ENCODE measurements around the gene PLEK. TPM values are rescaled to one million over a fixed set of nuclear protein-coding genes. Genes with fewer than 3 reads are reported as not detected.
A peak's percentile ranks its signal among the peaks of the same experiment; 100 is the strongest.

PLEK gene
- polyA plus RNA-seq, 5 donors, result 9.5 to 14.0 (median 11.2) TPM

DNA sequence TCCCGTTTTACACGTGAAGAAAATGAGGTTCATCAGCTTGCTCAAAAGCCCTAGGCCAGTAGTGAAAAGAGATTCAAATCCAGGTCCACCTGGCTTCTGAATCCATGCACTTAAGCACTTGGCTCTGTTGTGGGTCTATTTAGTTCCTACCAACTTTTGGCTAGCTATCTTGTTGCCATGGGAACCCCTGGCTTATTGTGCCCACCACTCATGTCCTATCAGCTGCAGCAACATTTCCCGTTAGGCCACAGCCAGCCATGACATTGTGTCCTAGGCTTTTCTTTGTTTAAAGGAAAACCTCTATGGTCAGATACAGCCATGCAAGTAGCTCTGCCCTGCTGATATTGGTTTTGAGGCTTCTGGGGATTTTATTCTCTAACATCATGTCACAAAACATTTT lies 49.8 kb downstream of the PLEK start:
- DNase-seq, result no peak

DNA sequence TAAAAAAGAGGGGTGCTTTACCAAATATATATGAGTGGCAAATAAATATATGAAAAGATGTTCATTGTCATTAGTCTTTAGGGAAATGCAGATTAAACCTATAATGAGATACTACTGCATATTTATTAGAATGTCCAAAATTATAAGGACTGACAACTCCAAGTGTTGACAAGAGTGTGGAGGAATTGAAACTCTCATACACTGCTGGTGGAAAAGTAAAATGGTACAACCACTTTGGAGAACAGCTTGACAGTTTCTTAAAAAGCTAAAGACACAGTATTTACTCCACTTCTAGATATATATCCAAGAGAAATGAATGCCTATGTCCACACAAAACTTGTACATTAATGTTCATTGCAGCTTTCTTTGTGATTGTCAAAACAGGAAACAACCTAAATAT lies 50.4 kb downstream of the PLEK start:
- no peak for DNase-seq

DNA sequence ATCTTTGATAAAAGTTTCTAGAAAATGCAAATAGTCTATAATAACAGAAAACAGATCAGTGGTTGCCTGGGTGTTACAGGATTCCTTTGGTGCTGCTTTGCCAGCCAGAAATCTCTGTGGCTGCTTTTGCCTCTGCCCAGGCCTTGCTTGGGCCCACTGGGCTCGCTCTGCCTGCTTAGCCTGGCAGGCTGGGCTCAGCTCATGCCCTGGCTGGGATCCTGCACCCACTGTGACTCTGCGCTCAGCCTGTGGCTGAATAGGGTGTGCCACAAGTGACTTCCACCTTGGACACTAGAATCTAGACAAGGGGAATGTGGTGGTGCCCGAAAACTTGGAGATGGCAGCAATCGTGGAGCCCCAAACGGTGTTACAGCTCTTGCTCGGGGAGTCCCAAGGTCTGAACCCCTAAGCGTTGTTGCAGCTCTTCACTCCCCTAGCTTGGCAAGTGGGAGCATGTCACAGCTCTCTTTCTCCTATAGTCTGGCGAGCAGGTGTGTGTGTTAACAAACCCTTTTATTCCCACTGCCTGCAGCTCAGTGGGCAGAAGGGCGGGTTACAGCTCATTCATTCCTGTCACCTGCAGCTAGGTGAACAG lies 51.1 kb downstream of the PLEK start:
- no peak for DNase-seq

DNA sequence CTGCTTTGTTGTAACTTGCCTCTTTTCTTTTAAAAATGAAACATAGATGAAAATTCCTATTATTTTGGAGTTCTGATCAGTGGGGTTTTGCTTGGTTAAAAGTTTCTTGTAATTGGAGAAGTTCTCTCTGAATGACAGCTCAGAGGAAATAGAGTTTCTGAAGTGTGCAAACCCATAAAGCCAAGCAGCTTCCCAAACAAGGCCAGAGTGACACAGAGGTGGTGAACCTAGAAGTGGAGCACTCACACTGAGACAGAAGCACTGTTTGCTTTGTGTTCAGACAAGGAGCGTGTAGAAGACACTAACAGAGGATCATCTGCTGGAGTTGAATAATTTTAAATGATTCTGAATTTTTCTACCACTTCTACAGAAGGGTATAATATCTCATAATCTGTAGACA lies 52.8 kb downstream of the PLEK start:
- DNase-seq, result no peak

DNA sequence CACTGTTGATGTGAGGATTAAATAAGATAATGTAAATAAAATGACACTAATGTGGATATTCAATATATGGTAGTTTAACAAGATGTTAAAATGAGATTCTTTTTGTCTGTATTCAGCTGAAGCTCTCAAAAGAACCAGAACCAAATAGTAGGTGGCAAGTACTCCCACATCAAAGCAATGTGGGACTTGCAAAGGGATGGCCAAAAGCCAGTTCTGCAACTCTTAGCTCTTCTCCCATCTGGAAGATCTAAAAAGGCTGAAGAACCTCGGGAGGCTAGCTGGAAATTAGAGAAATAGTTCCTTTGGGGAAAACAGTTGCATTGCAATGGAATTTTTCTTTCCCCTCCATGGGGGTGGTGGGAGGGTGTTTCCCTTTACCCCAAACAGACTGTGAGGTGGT lies 53.3 kb downstream of the PLEK start:
- no peak for DNase-seq

DNA sequence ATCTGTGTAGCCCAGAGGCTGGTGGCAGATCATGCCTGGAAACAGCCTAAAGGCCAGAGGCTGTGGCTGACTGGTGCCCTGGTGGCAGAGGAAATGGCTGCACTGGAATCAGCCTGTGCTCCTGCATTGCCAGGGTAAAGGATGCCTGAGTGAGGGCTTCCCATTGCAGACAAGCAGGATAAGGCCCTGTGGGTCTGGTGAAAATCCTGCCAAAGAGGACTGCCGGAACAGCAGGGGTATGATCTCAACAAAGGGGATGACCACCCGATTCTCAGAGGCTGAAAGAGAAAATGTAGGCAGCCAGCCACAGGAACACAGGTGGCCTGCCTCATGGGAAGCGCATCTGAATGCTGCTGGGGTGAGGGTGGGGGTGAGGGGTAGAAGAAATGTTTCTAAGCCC lies 53.8 kb downstream of the PLEK start:
- no peak for DNase-seq

DNA sequence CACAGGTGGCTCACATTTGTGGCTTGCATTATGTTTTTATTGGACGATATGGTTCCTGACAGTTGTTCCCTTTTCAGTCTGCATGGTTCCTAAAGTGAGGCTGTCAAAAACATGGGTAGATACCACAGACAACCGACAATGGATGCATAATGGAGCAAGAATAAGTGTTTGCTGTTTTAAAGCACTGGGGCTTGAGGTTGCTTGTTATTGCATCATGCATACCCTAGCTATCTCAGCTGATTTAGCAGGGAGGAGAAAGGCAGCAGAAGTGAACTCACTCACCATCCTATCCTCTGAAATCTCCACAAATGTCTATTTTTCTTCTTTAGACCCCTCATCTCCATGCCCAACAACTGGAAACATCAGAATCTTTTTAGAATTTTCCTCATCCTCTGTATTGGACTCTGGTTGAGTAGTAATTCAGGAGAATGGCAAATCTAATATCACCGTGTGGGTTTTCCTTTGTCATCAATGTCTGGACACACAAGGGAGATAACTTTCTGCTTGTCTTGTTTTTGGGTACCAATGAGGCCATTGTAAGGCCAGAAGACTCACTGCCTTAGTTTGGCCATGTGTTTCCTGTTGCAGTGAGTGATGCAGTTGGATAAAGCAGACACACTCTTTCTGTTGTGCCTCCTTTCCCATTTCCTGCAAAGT lies 55.3 kb downstream of the PLEK start:
- DNase-seq, result no peak

DNA sequence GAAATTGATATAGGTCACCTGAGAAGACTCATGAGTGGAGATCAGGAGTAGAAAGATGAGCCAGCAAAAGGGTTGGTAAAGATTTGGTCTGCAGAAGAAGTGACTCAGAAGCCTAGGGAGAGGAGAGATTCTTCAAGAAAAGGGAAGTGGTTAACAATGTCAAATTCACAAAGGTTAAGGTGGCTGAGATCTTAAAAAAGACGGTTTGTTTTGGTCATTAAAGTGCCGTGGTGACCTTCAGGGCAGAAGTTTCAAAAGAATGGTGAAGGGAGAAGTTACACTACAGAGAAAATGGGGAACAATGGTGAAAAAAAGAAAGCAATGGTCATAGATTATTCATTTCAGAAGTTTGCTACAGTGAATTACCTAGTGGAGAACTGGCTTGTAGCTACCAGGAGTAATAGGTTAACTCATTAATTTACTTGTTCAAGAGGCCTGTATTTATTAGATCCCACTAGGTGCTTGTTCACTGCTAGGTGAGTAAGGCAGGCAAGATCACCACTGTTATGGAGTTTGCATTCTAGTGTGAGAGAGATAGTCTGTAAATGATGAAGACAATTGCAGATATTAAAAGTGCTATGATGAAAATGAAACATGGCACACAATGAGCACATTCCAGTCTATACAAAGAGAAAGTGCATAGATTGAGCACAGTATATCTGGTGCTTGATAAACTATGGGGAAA lies 59.0 kb downstream of the PLEK start:
- no peak for DNase-seq

DNA sequence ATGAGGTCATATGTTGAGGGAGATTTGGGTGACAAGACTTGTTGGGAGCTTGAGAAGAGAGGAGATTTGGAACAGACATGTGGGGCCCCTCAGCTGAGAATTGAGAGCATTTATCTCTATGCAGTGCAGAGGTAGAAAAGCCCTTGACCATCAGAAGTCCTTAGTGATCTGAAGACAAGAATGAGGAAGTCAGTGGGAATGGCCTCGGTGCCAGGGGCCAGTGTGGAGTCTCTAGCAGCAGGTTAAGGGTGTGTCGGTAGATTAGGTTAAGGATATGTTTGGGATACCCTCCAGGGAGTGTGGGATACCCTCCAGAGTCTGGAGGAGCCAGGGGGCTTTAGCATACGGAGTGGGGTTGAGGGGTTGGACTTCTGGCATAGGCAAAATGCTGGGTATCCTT lies 60.4 kb downstream of the PLEK start:
- no peak for DNase-seq

DNA sequence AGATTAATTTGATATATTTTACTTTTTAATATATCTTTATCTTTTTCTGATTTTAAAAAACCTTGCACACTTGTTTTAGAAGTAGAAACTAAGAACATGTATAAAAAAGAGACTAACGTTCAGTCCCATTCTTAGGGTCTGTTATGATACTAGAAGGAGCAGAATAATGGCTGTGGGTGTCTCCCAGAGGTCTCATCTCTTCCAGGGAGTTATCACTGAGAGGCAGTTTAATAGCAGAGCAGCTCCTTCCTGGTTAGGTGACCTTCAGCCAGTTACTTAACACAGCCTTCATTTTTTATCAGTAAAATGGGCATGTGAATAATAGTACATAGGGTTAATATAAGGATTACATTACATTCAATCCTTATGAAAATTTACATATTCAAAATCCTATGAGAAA lies 61.4 kb downstream of the PLEK start:
- DNase-seq, result no peak

DNA sequence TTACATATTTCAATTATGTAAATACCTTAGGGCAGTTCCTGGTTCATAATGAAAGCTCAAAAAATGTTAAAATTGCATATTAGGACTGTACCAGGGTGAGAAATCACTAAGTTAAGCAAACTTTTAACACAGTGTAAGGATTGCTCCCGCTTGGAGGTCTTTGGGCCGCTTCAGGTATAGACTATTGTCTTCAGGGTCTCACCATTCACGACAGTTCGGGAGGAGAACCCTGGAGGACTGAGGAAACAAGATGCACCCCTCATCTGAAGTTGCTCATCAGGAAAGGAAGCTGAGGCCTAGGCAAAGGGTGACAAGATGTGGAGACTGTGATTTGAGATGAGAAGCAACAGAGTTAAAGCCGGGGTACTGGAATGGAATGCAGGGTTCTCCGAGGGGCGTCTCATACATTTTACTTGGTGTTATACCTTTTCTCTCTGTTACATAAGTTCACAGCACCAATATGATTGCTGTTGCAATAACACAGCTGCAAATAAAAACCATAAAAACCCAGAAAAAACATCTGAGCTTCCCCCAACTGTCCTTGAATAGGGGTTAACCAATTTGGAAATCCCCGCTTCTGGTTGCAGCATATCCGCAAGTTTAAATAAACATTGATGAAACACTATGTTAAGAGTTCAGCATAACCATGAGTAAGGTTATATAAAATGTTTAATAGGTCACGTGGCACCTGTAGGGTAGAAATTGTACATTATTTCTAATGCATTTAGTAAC lies 61.9 kb downstream of the PLEK start:
- no peak for DNase-seq

DNA sequence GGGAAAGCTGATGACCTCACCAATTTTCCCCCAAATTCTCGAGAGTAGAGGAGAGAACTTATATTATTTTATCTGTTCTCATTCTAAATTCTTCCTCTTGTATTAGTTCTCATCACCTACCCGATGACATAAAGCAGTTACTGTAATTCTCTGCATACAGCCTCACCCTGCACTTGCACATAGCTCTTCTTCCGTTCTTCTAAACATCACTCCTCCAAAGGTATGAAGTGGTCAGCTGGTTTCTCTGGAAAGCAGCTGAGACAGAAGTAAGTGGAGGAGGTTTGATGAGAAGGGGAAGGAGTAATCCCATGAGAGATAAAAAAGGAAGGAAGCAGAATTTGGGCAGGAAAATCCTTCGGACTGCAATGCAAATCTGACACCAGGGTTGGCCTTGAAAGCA lies 63.0 kb downstream of the PLEK start:
- DNase-seq, result no peak

DNA sequence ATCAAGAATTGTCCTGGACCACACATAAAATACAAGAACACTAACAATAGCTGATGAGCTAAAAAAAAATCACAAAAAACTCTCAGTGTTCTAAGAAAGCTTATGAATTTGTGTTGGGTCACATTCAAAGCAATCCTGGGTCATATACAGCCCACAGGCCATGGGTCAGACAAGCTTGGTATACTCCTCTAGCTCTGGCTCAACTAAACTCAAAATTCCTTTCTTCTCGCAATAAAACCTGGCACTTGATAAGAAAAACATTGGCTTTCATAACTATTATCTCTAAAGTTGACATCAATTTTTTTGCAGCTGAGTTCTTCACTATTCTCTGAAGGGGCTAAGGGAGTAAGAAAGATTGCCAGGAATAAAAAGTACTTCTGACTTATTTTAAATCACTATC lies 63.7 kb downstream of the PLEK start:
- no peak for DNase-seq

DNA sequence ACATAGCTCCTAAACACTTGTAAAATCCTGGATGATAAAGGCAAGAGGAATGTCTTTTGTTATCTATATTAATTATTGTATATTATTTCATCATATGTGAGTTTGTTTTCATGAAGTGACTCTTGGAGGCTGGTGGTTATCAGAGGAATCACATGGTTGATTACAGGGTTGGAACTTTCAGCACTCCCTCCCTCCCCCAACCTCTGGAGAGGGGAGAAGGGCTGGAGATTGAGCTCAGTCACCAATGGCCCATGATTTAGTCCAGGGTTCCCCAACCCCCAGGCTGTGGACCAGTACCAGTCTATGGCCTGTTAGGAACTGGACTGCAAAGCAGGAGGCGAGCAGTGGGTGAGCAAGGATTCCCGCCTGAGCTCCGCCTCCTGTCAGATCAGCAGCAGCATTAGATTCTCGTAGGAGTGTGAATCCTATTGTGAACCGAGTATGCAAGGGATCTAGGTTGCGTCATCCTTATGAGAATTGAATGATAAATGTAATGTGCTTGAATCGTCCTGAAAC lies 64.3 kb downstream of the PLEK start:
- DNase-seq, result no peak

DNA sequence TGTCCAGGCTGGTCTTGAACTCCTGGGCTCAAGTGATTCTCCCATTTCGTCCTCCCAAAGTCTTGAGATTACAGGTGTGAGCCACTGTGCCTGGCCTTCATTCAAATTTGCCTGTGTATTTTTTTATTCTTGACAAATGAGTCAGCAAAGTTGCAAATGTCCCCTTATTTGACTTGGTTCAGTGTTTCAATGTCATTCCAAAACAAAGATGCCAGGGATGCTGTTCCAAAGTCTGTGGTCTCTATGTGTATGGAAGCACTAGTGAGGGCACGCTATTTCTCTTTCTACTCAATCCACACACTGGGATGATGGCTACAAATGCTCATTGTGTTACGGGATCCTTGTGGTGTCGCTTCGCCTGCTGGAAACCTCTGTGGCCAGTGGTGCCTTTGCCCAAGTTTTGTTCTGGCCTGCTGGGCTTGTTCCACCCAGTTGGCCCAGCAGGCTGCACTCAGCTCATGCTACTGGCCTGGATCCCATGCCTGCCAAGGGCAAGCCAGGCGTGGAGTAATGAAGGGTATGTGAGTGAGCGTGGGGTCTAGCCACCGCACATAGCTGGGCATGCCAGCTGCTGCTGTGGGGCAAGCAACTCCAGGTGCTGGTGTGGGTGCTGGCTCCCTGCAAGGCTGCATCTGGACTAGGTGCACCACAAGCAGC lies 66.4 kb downstream of the PLEK start:
- DNase-seq, result no peak

DNA sequence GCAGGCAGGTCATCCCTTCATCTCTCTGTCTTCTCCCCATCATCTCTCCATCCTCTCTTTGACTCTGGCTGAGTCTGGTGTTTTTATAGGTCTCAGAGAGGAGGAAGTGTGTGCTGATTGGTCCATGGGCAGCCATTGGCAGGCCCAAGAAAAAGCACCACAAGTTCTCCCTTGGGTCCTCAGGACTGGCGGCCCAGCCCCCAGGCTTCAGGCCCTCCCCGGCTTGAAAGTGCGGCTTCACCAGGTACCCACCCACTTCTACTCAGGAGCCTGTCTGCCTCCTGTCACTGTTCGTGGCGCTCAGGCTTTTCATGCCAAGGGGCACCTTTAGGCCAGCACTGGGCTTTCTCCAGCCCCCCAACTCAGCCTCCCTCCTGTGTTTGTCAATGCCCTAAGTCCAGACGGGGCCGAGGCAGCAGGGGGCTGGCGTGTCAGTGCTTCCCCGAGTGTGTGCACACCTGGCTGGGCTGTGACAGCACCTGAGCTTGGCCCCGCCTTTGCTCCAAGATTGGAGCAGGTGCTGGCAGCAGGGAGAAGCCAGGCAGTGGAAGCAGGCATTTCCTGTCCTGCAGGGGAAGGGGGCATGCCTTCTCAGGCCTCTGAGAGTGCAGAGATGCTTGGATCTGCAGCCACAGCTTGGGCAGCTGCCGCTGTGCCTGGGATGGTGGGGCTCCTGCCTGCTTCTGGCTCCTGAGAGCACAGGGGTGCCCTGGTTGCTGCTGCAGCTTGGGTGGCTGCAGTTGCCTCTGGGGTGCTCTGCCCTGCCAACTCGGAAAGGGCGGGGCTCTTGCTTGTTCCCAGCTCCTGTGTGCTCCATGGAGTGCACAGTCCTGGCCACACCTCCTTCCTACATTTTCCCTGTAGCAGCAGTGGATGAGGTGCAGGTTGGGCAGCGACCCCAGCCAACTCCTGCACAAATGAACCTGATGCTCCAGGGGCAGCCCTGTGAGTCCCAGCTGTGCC lies 67.9 kb downstream of the PLEK start:
- DNase-seq, result no peak

DNA sequence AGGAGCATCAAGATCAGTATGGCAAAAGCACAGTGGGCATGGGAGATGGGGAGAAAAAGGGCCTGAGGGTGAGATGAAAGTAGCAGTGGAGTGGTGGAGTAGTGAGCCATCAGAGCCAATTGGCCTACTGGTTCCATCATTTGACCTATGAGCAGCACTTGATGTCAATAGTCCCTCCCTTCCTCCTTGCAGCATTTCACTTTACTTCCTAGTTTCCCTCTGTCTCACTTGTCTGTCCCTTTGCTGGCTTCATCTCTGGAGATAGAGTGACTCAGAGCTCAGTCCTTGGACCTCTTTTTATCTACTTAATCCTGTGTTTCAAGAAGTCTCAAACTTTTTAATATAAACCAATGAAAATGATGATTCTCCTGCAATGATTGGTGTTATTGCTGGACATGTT lies 69.9 kb downstream of the PLEK start:
- no peak for DNase-seq

DNA sequence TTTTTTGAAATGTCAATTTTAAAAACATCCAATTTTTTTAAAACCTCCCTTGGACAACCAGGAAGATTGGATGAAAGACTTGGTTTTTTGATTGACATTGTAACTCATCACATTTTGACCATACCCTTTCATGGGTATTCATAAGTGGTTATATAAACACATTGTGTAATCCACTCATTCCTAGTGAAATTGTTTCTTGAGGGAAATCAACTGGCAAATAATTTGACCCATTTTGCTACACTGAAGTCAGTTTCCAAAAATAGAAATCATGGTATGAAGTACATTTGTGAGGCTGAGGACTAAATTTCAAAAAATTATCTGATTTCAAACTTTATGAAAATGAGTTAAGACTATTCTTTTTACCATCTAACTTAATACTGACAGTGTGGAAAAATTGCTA lies 70.5 kb downstream of the PLEK start:
- peak in 1 of 2 donors; percentile 39 for DNase-seq

DNA sequence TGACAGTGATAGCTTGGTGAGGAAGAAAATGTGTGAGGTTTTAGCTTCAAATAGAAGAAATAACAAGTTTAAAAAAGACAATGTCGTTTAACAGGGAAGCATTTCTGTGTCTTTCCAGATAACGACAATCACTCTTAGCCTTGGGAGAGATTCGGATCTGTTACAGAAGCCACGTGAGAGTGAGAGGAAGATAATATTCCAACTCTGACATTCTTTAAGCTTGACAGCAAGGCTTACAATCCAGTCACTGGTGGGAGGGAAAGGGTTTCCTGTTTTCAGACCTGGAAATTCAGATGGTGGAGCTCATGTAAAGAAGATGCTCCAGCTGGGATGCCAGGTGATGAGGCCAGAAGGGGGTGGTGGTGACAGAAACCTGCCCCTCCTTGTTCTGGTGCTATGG lies 71.2 kb downstream of the PLEK start:
- no peak for DNase-seq

DNA sequence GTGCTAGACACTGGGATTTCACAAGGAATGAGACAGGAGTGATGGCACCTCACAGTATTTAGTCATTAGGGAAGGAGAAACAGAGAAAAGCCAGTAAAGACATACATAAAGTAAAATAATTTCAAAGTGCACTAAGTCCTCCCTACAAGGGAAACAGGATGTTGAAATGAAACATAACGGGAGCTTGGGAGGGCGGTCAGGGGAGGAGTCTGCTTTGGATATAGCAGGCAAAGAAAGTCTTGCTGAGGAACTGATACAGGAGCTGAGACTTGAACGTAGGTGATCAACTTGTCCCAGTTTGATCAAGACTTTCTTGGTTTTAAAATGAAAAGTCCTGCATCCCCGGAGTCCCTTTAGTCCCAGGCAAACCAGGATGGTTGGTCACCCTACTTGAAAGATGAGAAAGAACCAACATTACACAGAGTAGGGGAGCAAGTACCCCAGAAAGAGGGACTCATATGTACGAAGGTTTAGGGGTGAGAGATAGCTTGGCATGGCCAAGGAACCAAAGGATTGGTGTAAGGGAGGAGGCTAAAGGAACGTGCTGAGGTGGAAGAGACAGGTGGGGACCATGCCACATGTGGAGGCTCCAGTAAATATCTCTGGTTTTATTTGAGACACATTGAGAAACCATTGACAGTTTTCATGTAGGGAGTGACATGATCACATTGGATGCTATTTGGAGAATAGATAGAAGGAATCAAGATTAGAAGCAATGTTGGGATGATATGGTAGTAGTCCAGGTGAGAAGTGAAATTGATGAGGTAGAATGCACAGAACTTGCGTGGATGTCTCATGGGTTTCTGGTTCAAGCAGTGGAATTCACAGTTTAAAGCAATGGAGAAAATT lies 73.6 kb downstream of the PLEK start:
- no peak for DNase-seq

Measured in right lung (tissue), 5 donors.